ENCODE data around the gene PTPN6. TPM values are rescaled to one million over a fixed set of nuclear protein-coding genes. Genes with fewer than 3 reads are reported as not detected.

Gene PTPN6
- total and polyA plus RNA-seq, 8 donors, result 11.2 to 51.2 (median 32.6) TPM

- TF ChIP-seq CTCF (IDR thresholded peaks at IDR 0.05) (no peak), POLR2AphosphoS5 (IDR thresholded peaks at IDR 0.05) (peak in 2 of 3 donors; percentile 16 to 20)
- peak in 1 of 2 donors; percentile 43 for DNase-seq
- H3K27ac ChIP-seq, result peak overlapping the region; percentile 91 to 98 (median 92)
- 80 to 86% (median 81%) methylated on average over 30 to 32 of the region's 32 CpGs for WGBS, 5 donors
- intact Hi-C loops (cut with DNase I; ENCODE audit: low total_unique reads), result no loop called here
- peaks cover 31 to 89% (median 66%) of the 10 kb centered on the region in 4 donors for H3K4me1 ChIP-seq
- no peaks in the 10 kb centered on the region for H3K27me3 ChIP-seq
- H3K36me3 ChIP-seq, result peaks cover 33 to 67% (median 59%) of the 10 kb centered on the region in 4 donors
- peak overlapping the region in 3 of 4 donors; percentile 56 to 72 (median 63) for H3K4me3 ChIP-seq
- H3K9me3 ChIP-seq, result no peaks in the 10 kb centered on the region
Measured at GRCh38 chr12:6938353-6939190, 12.6 kb upstream of the PTPN6 start.

- H3K9me3 ChIP-seq, result no peaks in the 10 kb centered on the region
- TF ChIP-seq EP300 (IDR thresholded peaks at IDR 0.05) (no peak), POLR2AphosphoS5 (IDR thresholded peaks at IDR 0.05) (no peak), POLR2A (IDR thresholded peaks at IDR 0.05) (no peak), CTCF (IDR thresholded peaks at IDR 0.05) (no peak)
- peaks cover 30 to 61% (median 53%) of the 10 kb centered on the region in 4 donors for H3K36me3 ChIP-seq
- intact Hi-C loops (cut with DNase I; ENCODE audit: low total_unique reads), result no loop called here
- H3K27ac ChIP-seq, result peak overlapping the region in 2 of 5 donors; percentile 97 to 98
- no peak for DNase-seq
- H3K4me1 ChIP-seq, result peaks cover 30 to 85% (median 64%) of the 10 kb centered on the region in 4 donors
- H3K4me3 ChIP-seq, result no peak overlapping the region
- 67 to 76% (median 72%) methylated on average over 2 of the region's 2 CpGs for WGBS, 5 donors
- H3K27me3 ChIP-seq, result no peaks in the 10 kb centered on the region
Measured at GRCh38 chr12:6939191-6939540, 12.0 kb upstream of the PTPN6 start.

DNA sequence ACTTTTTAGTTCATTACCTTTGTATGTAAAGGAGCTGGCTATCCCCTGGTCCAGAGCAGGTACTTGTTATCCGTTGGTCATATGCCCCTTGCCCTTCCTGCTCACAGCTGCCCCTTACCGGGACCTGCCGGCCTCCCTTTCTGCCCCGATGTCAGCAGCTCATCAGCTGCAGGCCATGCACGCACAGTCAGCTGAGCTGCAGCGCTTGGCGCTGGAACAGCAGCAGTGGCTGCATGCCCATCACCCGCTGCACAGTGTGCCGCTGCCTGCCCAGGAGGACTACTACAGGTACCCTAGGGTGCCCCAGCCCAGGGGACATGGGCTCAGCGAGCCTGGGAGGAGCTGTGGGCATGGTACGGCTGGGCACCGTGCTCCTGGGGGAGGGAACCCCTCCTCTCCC lies 9.9 kb upstream of the PTPN6 start:
- intact Hi-C loops (cut with DNase I; ENCODE audit: low total_unique reads), result loop anchor here (10.0 kb wide), 1 partner anchor 174 kb away; no protein-coding TSS in a partner anchor
- peaks cover 48 to 85% (median 75%) of the 10 kb centered on the region in 4 donors for H3K4me1 ChIP-seq
- H3K9me3 ChIP-seq, result no peaks in the 10 kb centered on the region
- H3K4me3 ChIP-seq, result no peak overlapping the region
- H3K36me3 ChIP-seq, result peaks cover 13 to 50% (median 40%) of the 10 kb centered on the region in 4 donors
- WGBS, 5 donors, result 71 to 84% (median 83%) methylated on average over 7 to 12 of the region's 12 CpGs
- no peak for TF ChIP-seq CTCF (IDR thresholded peaks at IDR 0.05)
- TF ChIP-seq EP300 (IDR thresholded peaks at IDR 0.05), result no peak
- peak in 1 of 3 donors; percentile 15 for TF ChIP-seq POLR2AphosphoS5 (IDR thresholded peaks at IDR 0.05)
- TF ChIP-seq POLR2A (IDR thresholded peaks at IDR 0.05), result no peak
- no peaks in the 10 kb centered on the region for H3K27me3 ChIP-seq
- peak in 1 of 2 donors; percentile 45 for DNase-seq
- peak overlapping the region in 3 of 5 donors; percentile 97 to 99 (median 97) for H3K27ac ChIP-seq

GRCh38 chr12:6941782-6942181 lies 9.4 kb upstream of the PTPN6 start:
- Histone ChIP-seq H3K27ac (peak overlapping the region in 4 of 5 donors; percentile 97 to 99 (median 98)), H3K36me3 (peaks cover 13 to 45% (median 37%) of the 10 kb centered on the region in 4 donors), H3K4me1 (peaks cover 45 to 85% (median 75%) of the 10 kb centered on the region in 4 donors), H3K9me3 (no peaks in the 10 kb centered on the region), H3K4me3 (no peak overlapping the region), H3K27me3 (no peaks in the 10 kb centered on the region)
- intact Hi-C loops (cut with DNase I; ENCODE audit: low total_unique reads), result loop anchor here (10.0 kb wide), 1 partner anchor 173 kb away; no protein-coding TSS in a partner anchor
- WGBS, 5 donors, result 74 to 83% (median 76%) methylated on average over 10 to 12 of the region's 12 CpGs
- DNase-seq, result peak in 1 of 2 donors; percentile 51
- no peak for TF ChIP-seq EP300 (IDR thresholded peaks at IDR 0.05)
- no peak for TF ChIP-seq POLR2A (IDR thresholded peaks at IDR 0.05)
- TF ChIP-seq POLR2AphosphoS5 (IDR thresholded peaks at IDR 0.05), result no peak
- TF ChIP-seq CTCF (IDR thresholded peaks at IDR 0.05), result no peak
